ENCODE results near the gene KCNT1.

The KCNT1 gene

DNA sequence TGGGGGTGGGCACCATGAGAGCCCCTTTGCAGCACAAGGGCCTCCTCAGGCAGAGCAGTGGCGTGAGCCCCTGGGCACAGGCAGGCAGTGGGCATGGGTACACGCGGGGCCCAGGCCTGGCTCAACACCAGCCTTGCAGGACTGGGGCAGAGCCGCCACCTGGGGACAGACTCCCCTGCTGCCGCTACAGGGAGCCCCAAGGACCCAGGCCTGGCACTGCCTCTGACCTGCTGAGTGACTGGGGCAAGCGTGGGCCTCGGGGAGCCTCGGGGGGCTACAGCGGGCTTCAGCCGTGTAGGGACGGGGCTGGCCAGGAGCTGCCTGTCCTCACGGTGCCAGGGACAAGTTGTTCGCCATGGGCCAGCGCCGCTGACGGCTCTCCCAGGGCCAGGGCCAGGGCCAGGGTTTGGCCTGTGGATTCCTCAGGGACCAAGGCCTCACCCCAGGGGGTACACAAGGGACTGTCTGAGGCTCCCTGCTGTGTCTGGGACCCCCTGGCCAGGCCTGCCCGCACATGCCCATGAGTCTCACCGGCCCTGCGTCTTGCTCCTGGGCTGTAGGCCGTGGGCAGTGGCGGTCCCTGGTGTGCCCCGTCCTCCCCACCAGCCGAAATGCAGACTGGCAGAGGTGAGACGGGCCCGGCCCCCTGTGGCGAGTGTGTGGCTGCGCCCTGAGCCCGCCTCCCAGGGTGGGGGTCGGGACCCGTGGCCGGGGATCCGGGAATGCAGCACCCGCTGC lies 42.5 kb downstream of the KCNT1 start:
- TF ChIP-seq, protein P1, sequence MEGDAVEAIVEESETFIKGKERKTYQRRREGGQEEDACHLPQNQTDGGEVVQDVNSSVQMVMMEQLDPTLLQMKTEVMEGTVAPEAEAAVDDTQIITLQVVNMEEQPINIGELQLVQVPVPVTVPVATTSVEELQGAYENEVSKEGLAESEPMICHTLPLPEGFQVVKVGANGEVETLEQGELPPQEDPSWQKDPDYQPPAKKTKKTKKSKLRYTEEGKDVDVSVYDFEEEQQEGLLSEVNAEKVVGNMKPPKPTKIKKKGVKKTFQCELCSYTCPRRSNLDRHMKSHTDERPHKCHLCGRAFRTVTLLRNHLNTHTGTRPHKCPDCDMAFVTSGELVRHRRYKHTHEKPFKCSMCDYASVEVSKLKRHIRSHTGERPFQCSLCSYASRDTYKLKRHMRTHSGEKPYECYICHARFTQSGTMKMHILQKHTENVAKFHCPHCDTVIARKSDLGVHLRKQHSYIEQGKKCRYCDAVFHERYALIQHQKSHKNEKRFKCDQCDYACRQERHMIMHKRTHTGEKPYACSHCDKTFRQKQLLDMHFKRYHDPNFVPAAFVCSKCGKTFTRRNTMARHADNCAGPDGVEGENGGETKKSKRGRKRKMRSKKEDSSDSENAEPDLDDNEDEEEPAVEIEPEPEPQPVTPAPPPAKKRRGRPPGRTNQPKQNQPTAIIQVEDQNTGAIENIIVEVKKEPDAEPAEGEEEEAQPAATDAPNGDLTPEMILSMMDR (IDR thresholded peaks at IDR 0.05; ENCODE audit: low read length, missing control alignments) = no peak
- DNase-seq (ENCODE audit: low read depth) = no peak
- no peak overlapping the region for H3K4me3 ChIP-seq (replicated peaks; ENCODE audit: low read depth, low read length)

DNA sequence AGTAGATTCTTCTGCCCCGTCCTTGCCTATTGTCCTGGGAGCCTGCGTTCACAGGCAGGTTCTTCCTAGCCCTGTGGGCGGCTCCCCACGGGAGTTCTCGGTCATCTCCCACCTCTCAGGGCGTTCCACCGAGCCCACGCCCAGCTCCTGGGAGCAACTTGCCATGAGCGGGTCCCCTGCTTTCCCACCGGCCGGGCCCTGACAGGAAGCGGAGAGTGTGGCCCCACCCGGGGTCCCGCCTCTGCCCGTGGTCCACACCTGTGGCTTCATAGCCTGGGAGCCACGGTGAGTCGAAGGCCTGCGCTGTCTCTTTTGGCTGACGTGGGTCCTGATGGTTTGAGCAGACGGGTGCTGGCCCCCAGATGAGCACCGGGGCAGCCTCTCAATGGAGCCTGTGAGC lies 43.2 kb downstream of the KCNT1 start:
- TF ChIP-seq, protein P1 (IDR thresholded peaks at IDR 0.05; ENCODE audit: low read length, missing control alignments) = no peak
- no peak for DNase-seq (ENCODE audit: low read depth)
- no peak overlapping the region for H3K4me3 ChIP-seq (replicated peaks; ENCODE audit: low read depth, low read length)

DNA sequence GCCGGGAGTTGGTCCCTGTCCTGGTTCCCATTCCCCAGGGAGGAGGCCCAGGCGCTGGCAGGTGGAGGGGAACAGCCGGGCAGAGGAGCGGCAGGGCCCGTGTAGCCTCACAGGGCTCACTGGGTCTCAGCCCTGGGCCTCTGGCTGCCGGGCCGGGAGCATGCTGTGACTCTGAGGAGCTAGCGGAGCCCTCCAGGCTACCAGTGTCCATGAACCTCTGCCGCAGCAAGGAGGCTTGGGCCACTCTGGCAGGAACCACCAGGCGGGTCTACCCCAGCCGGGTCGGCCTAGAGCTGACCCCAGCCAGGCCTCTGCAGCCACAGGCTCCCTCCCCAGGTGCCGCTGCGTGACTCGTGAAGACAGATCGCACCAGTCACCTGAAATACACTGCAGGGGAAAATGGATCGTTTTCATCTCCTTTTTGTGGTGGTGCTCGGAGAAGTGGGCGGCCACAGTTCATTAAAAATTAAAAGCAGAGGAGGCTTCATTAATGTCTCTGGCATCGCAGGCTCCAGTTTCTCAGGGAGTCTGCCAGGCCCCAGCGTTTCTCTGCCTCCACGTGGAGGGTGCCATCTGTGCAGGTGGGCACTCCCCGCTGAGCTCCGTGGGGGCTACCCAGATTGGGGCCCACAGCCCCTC lies 43.8 kb downstream of the KCNT1 start:
- H3K4me3 ChIP-seq (replicated peaks; ENCODE audit: low read depth, low read length) = no peak overlapping the region
- no peak for DNase-seq (ENCODE audit: low read depth)

DNA sequence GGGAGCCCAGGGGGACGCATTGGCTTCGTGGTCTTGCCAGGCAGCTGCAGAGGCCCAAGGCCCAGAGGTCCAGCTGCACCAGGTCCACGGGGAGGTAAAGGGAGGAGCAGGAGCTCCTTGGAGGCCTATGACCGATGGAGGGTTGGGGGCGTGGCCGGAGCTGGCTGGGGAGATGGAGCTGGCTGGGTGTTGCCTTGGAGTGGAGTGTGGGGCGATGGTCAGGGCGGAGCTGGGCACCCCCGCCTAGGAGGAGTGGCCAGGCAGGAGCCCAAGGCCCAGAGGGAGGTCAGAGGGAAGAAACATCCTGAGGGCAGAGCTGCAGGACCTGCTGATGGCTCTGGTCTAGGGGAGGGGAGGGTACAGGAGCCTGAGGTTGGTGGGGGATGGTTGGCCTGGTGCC lies 44.6 kb downstream of the KCNT1 start:
- no peak overlapping the region for H3K4me3 ChIP-seq (replicated peaks; ENCODE audit: low read depth, low read length)
- DNase-seq (ENCODE audit: low read depth) = no peak
- TF ChIP-seq, protein P1 (IDR thresholded peaks at IDR 0.05; ENCODE audit: low read length, missing control alignments) = no peak

More for the DNA sequence above, 43.8 kb downstream of the KCNT1 start:
- TF ChIP-seq, protein P1 (IDR thresholded peaks at IDR 0.05; ENCODE audit: low read length, missing control alignments) = no peak

DNA sequence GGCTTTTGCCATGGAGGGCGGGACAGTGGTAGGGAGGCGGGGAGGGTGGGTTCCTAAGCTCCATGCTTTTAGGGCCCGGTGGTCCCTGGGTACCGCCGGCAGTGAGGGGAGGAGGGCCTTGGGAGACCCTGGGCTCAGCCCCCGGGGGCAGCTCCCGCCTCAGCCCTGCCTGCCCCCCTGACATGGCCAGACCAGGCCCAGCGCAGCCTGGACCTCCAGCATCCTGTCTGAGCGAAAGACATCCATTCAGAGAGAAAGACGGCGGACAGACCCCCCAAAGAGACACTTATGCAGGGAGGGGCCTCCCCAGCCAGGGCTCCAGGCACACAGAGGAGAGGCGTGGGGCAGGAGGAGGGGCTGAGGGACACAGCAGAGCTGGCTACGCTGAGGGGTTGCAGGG lies 45.3 kb downstream of the KCNT1 start:
- no peak overlapping the region for H3K4me3 ChIP-seq (replicated peaks; ENCODE audit: low read depth, low read length)
- TF ChIP-seq, protein P1 (IDR thresholded peaks at IDR 0.05; ENCODE audit: low read length, missing control alignments) = no peak
- no peak for DNase-seq (ENCODE audit: low read depth)

DNA sequence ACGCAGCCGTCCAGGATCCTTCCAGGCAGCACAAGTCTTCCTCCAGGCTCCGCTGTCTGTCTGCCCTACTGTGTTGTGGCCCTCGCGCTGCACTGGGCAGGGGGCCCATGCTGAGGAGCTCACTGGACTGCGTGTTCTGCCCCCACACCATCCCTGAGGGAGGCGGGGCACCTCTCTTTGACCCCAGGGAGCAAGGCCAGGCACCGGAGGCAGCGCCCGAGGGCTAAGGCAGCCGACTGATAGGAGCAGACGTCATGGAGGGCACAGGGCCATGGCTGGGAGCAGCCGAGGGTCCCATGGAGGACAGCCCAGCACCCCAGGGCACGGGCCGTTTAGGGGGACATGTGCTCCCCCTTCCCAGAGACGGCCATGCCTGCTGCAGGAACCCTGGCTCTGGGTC lies 46.7 kb downstream of the KCNT1 start:
- DNase-seq (ENCODE audit: low read depth) = no peak
- TF ChIP-seq, protein P1 (IDR thresholded peaks at IDR 0.05; ENCODE audit: low read length, missing control alignments) = no peak
- no peak overlapping the region for H3K4me3 ChIP-seq (replicated peaks; ENCODE audit: low read depth, low read length)
